HepG2 (cell line): ENCODE results near the gene LRBA. TPM values are rescaled to one million over a fixed set of nuclear protein-coding genes. Genes with fewer than 3 reads are reported as not detected.

Source experiments
- ATAC-seq: fragments of 200-7000 bp; cut with Tn5 transposase; 3 replicates; pipeline ENCODE4 v1.9.1; 2020; ENCODE audit warnings: mild to moderate bottlenecking, moderate library complexity
- BruUV-seq: library from RNA; stranded (reverse); fragments of 400-500 nt; replicated peaks from 2 replicates; lab custom pipeline; 2021; lab: Mats Ljungman, UMichigan
- CTCF ChIA-PET: fragments of 300-600 bp; formaldehyde crosslinking; extraction: SDS; loops from one replicate; lab custom pipeline; 2021; ENCODE audit warnings: low total read pairs, inconsistent platforms, low intra/inter-chr PET ratio; lab: Yijun Ruan, JAX
- POLR2A ChIA-PET: fragments of 350-600 bp; sonication (Branson Sonifier 250); formaldehyde crosslinking; loops from one replicate; lab custom pipeline; 2020; ENCODE audit warnings: antibody characterized with exemption, inconsistent platforms; lab: Yijun Ruan, JAX
- DNase-seq: peaks from one replicate; pipeline ENCODE4 v3.0.0-alpha.2; 2015; ENCODE audit warnings: low spot score
- FAIRE-seq: peaks from 3 replicates; lab custom pipeline; 2011; peaks lifted over from hg19 to GRCh38; lab: Jason Lieb, UNC
- H2AFZ ChIP-seq: one replicate; pipeline ENCODE4 v1.6.1; 2011; ENCODE audit warnings: low read length, inconsistent platforms
- H3K27ac ChIP-seq: fragments of 300-600 bp; 3 replicates; pipeline ENCODE4 v1.8.0; 2011; ENCODE audit warnings: mixed run types, mild to moderate bottlenecking, mixed read lengths, low read length, inconsistent platforms; ENCODE audit not compliant: insufficient read depth; ENCODE audit errors: extremely low read length
- H3K27me3 ChIP-seq, 2 experiments: fragments of 200-600 bp in 1 of 2; 2 replicates in 1 of 2; 3 replicates in 1 of 2; pipeline versions ENCODE4 v1.6.0 to v1.8.0; 2011; ENCODE audit warnings: low read length in 2 of 2, mild to moderate bottlenecking in 2 of 2, moderate library complexity in 2 of 2, inconsistent platforms in 1 of 2; ENCODE audit not compliant: insufficient read depth in 2 of 2, control insufficient read depth in 1 of 2
- H3K36me3 ChIP-seq, 2 experiments: fragments of 200-600 bp in 1 of 2; replicated peaks in 1 of 2; 2 replicates in 1 of 2; 3 replicates in 1 of 2; pipeline versions ENCODE4 v1.5.1 to v1.8.0; 2011; ENCODE audit warnings: low read length in 2 of 2, inconsistent platforms in 1 of 2; ENCODE audit not compliant: insufficient read depth in 2 of 2, control insufficient read depth in 1 of 2
- H3K4me1 ChIP-seq: 2 replicates; pipeline ENCODE4 v1.5.1; 2012; ENCODE audit warnings: low read length, inconsistent platforms; ENCODE audit not compliant: insufficient read depth
- H3K4me2 ChIP-seq: 2 replicates; pipeline ENCODE4 v1.6.0; 2011; ENCODE audit warnings: low read depth, low read length, inconsistent platforms
- H3K4me3 ChIP-seq, 3 experiments: fragments of 200-600 bp in 1 of 3; sonication (generic), shearing (Covaris generic) in 1 of 3; replicated peaks in 1 of 3; 2 replicates each; pipeline ENCODE4 v1.5.1; 2011 to 2016; ENCODE audit warnings: low read length in 3 of 3, inconsistent platforms in 2 of 3, low read depth in 2 of 3, mild to moderate bottlenecking in 2 of 3, control low read depth in 1 of 3, mixed read lengths in 1 of 3; ENCODE audit not compliant: insufficient read depth in 1 of 3
- H3K79me2 ChIP-seq: one replicate; pipeline ENCODE4 v1.6.1; 2011; ENCODE audit warnings: low read length, inconsistent platforms; ENCODE audit not compliant: insufficient read depth
- H3K9ac ChIP-seq: 2 replicates; pipeline ENCODE4 v1.6.0; 2011; ENCODE audit warnings: mild to moderate bottlenecking, low read depth, low read length, inconsistent platforms; ENCODE audit not compliant: insufficient read depth
- H3K9me3 ChIP-seq: 2 replicates; pipeline ENCODE4 v1.5.1; 2012; ENCODE audit warnings: mild to moderate bottlenecking, low read length
- H4K20me1 ChIP-seq: 2 replicates; pipeline ENCODE4 v1.6.0; 2011; ENCODE audit warnings: inconsistent platforms, mild to moderate bottlenecking, low read length, moderate library complexity; ENCODE audit not compliant: insufficient read depth
- EEA1 ChIP-seq: sonication (generic); formaldehyde crosslinking; IDR thresholded peaks from 2 replicates; pipeline ENCODE4 v1.5.1; 2020; ENCODE audit warnings: mild to moderate bottlenecking, missing genetic modification reagents, borderline replicate concordance
- HOXA7 ChIP-seq: sonication (generic); formaldehyde crosslinking; IDR thresholded peaks from 2 replicates; pipeline ENCODE4 v1.8.1; 2022; ENCODE audit warnings: mild to moderate bottlenecking, missing genetic modification reagents, moderate library complexity
- MAF1 ChIP-seq: sonication (generic); formaldehyde crosslinking; IDR thresholded peaks from 2 replicates; pipeline ENCODE4 v1.5.0; 2020; ENCODE audit warnings: missing genetic modification reagents, borderline replicate concordance
- NFYB ChIP-seq: sonication (generic); formaldehyde crosslinking; IDR thresholded peaks from 2 replicates; pipeline ENCODE4 v1.4.0; 2020; ENCODE audit warnings: missing genetic modification reagents
- NR3C1 ChIP-seq: sonication (generic); formaldehyde crosslinking; IDR thresholded peaks from 2 replicates; pipeline ENCODE4 v1.4.0; 2020; ENCODE audit warnings: missing genetic modification reagents
- RARA ChIP-seq: IDR thresholded peaks from 2 replicates; pipeline ENCODE4 v1.6.1; 2016; ENCODE audit warnings: missing genetic modification reagents, missing compliant biosample characterization
- SOX6 ChIP-seq, 2 experiments: fragments of 450-650 bp in 1 of 2; sonication (generic) in 1 of 2; formaldehyde crosslinking in 1 of 2; IDR thresholded peaks; 2 replicates each; pipeline versions ENCODE4 v1.4.0 to v1.6.1; 2017 to 2020; ENCODE audit warnings: antibody characterized with exemption in 1 of 2, mild to moderate bottlenecking in 1 of 2, missing genetic modification reagents in 1 of 2
- ZFP62 ChIP-seq: sonication (generic); formaldehyde crosslinking; IDR thresholded peaks from 2 replicates; pipeline ENCODE4 v1.4.0; 2020; ENCODE audit warnings: missing genetic modification reagents
- ZNF138 ChIP-seq: sonication (generic); formaldehyde crosslinking; IDR thresholded peaks from 2 replicates; pipeline ENCODE4 v1.5.0; 2020; ENCODE audit warnings: mild to moderate bottlenecking, low read depth, missing genetic modification reagents
- ZNF556 ChIP-seq: sonication (generic); formaldehyde crosslinking; IDR thresholded peaks from 2 replicates; pipeline ENCODE4 v1.4.0; 2020; ENCODE audit warnings: mild to moderate bottlenecking, missing genetic modification reagents, borderline replicate concordance
- ZNF709 ChIP-seq: sonication (generic); formaldehyde crosslinking; IDR thresholded peaks from 2 replicates; pipeline ENCODE4 v1.5.0; 2020; ENCODE audit warnings: mild to moderate bottlenecking, missing genetic modification reagents
- ZNF790 ChIP-seq: sonication (generic); formaldehyde crosslinking; IDR thresholded peaks from 2 replicates; pipeline ENCODE4 v1.8.0; 2022; ENCODE audit warnings: missing genetic modification reagents, mild to moderate bottlenecking, borderline replicate concordance
- WGBS: methylation state at CpG from one replicate; pipeline ENCODE4 v1.1.6; 2017; ENCODE audit warnings: low lambda C conversion rate; 5-methylcytosine and 5-hydroxymethylcytosine counted together
- in situ Hi-C: cut with HindIII; loops from 2 replicates; pipeline ENCODE4 v1.10.0; 2017; ENCODE audit warnings: low pct_unique_long_range_greater_than_20kb; ENCODE audit not compliant: extremely low pct_ligation_motif_present
- intact Hi-C: fragments of 100-400 bp; cut with micrococcal nuclease; formaldehyde crosslinking; loops from one replicate; pipeline ENCODE4 v1.10.0; 2022; ENCODE audit not compliant: unreplicated experiment
- polyA plus RNA-seq, 8 experiments: library from polyadenylated mRNA; depleted of rRNA in 3 of 8; stranded (reverse) in 7 of 8; unstranded in 1 of 8; fragments of >200 nt; fragmentation: Illumina TruSeq in 4 of 8; extraction: Trizol in 4 of 8; gene quantifications; 2 replicates each; pipeline versions ENCODE4 v1.2.1 to v1.2.3, GENCODE V29; 2011 to 2016; ENCODE audit warnings: low read depth in 4 of 8, missing spikeins in 1 of 8, mixed read lengths in 1 of 8; ENCODE audit not compliant: insufficient read depth in 1 of 8
- total RNA-seq, 5 experiments: library from RNA; depleted of rRNA; stranded (reverse); fragments of >200 nt; fragmentation: Illumina TruSeq; extraction: Trizol; gene quantifications; 2 replicates each; pipeline ENCODE4 v1.2.3, GENCODE V29; 2016; ENCODE audit warnings: low read depth in 1 of 5
- TF ChIP-seq, protein P1 (sequence below): IDR thresholded peaks from 2 replicates; pipeline ENCODE4 v1.6.1; 2016; ENCODE audit warnings: low read depth
- TF ChIP-seq, protein P2 (sequence below): sonication (generic); formaldehyde crosslinking; IDR thresholded peaks from 2 replicates; pipeline ENCODE4 v1.5.0; 2020; ENCODE audit warnings: missing genetic modification reagents, mild to moderate bottlenecking, borderline replicate concordance
- TF ChIP-seq, protein P3 (sequence below), 2 experiments: sonication (generic) in 1 of 2; formaldehyde crosslinking in 1 of 2; IDR thresholded peaks; 2 replicates each; pipeline versions ENCODE4 v1.6.1 to v1.9.0; 2014 to 2022; ENCODE audit warnings: antibody characterized with exemption in 1 of 2, borderline replicate concordance in 1 of 2, inconsistent platforms in 1 of 2, low read depth in 1 of 2, missing genetic modification reagents in 1 of 2

The LRBA gene
- total and polyA plus RNA-seq, 2 of the 13 experiments (the other 11 are each of a cell fraction or from before 2014, with no cell fraction given): 21.0 to 37.2 TPM

DNA sequence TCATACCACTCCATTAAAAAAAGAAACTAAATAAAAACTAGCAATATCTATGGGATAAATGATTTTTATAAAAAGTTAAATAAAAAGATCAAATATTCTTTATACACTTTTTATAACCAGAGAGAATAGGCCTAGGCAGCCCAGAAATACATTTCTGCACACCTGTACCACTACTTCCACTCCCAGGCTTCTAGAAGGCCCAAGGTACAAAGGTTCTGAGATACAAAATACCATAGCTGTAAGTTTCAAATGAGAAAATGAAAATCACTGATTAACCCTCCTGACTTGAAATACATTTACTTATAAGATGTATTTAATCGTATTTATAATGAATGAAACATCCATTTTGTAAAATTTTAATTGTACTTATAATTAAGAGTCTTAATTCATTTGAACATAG lies 659.7 kb downstream of the LRBA start (continued):
- TF ChIP-seq, protein P1, sequence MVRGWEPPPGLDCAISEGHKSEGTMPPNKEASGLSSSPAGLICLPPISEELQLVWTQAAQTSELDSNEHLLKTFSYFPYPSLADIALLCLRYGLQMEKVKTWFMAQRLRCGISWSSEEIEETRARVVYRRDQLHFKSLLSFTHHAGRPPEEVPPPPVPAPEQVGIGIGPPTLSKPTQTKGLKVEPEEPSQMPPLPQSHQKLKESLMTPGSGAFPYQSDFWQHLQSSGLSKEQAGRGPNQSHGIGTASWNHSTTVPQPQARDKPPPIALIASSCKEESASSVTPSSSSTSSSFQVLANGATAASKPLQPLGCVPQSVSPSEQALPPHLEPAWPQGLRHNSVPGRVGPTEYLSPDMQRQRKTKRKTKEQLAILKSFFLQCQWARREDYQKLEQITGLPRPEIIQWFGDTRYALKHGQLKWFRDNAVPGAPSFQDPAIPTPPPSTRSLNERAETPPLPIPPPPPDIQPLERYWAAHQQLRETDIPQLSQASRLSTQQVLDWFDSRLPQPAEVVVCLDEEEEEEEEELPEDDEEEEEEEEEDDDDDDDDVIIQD (CRISPR knock-in tag): 0 out of 2 replicates have a peak, but pooled peaks have one; percentile 6
- TF ChIP-seq MAF1 (no peak), EEA1 (CRISPR knock-in tag) (no peak)

DNA sequence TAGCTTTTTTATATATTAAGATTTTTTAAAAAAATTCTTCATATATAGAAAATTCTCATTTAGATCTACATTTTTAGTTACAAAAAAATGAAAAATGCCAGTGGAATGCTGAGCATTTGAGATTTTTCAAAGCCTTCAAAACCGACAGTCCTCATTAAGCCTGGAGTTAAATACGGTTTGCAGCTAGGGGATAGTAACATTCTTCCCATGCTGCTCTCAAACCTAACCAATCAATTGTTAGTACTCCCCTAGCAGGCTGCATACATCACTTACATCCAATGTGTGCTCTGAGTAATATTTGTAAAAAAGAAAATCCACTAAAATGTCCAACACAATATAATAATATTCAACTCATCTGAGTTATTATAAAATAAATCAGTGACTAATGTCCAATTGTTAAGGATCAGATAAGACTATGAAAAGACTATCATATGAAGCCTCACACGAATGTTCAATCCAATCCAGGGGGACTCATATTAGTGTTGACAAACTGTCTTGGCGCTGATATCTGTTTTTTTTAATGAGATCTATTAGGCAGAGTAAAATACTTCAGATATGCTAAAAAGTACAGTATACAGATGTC lies 660.8 kb downstream of the LRBA start:
- peaks cover 32% of the 10 kb centered on the region for H3K4me1 ChIP-seq
- H3K9me3 ChIP-seq: no peaks in the 10 kb centered on the region
- 92% methylated on average over 4 of the region's 4 CpGs for WGBS
- H3K27ac ChIP-seq: no peak overlapping the region
- H3K36me3 ChIP-seq: no peaks in the 10 kb centered on the region
- no peak for FAIRE-seq
- no peak for DNase-seq
- ATAC-seq: no peak
- H2AFZ ChIP-seq: no peak overlapping the region
- ChIA-PET POLR2A (no interaction called here), CTCF (no interaction called here)
- no peaks in the 10 kb centered on the region for H3K27me3 ChIP-seq
- BruUV-seq: no TSS peak
- H3K4me2 ChIP-seq: no peak overlapping the region
- H3K79me2 ChIP-seq: no peaks in the 10 kb centered on the region
- H4K20me1 ChIP-seq: no peaks in the 10 kb centered on the region
- intact Hi-C loops: no loop called here
- no peak overlapping the region for H3K4me3 ChIP-seq
- H3K9ac ChIP-seq: no peak overlapping the region
- in situ Hi-C loops: no loop called here
- TF ChIP-seq NR3C1 (CRISPR knock-in tag) (no peak), NFYB (no peak), RARA (no peak), ZNF790 (CRISPR knock-in tag) (no peak), ZFP62 (no peak), ZNF556 (CRISPR knock-in tag) (no peak), ZNF709 (CRISPR knock-in tag) (no peak), SOX6 (IDR thresholded peaks at IDR 0.05) (no peak), SOX6 (CRISPR knock-in tag; IDR thresholded peaks at IDR 0.05) (no peak), ZNF138 (no peak), HOXA7 (CRISPR knock-in tag) (no peak)
- TF ChIP-seq, protein P2, sequence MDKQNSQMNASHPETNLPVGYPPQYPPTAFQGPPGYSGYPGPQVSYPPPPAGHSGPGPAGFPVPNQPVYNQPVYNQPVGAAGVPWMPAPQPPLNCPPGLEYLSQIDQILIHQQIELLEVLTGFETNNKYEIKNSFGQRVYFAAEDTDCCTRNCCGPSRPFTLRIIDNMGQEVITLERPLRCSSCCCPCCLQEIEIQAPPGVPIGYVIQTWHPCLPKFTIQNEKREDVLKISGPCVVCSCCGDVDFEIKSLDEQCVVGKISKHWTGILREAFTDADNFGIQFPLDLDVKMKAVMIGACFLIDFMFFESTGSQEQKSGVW (CRISPR knock-in tag): no peak
- TF ChIP-seq, protein P3, sequence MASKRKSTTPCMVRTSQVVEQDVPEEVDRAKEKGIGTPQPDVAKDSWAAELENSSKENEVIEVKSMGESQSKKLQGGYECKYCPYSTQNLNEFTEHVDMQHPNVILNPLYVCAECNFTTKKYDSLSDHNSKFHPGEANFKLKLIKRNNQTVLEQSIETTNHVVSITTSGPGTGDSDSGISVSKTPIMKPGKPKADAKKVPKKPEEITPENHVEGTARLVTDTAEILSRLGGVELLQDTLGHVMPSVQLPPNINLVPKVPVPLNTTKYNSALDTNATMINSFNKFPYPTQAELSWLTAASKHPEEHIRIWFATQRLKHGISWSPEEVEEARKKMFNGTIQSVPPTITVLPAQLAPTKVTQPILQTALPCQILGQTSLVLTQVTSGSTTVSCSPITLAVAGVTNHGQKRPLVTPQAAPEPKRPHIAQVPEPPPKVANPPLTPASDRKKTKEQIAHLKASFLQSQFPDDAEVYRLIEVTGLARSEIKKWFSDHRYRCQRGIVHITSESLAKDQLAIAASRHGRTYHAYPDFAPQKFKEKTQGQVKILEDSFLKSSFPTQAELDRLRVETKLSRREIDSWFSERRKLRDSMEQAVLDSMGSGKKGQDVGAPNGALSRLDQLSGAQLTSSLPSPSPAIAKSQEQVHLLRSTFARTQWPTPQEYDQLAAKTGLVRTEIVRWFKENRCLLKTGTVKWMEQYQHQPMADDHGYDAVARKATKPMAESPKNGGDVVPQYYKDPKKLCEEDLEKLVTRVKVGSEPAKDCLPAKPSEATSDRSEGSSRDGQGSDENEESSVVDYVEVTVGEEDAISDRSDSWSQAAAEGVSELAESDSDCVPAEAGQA (IDR thresholded peaks at IDR 0.05; ENCODE audit: low read depth): no peak
- TF ChIP-seq, protein P3 (CRISPR knock-in tag; IDR thresholded peaks at IDR 0.05; ENCODE audit: borderline replicate concordance): no peak
